Lower leg skin (tissue), 4 donors: ENCODE results near the gene APMAP. TPM values are rescaled to one million over a fixed set of nuclear protein-coding genes. Genes with fewer than 3 reads are reported as not detected.

Source experiments
- DNase-seq, 2 donors: peaks; one replicate each; pipeline ENCODE4 v3.0.0-alpha.2; 2019; ENCODE audit warnings: low spot score in 2 of 2
- H3K4me3 ChIP-seq: fragments of 200-600 bp; sonication (generic); 2 replicates; pipeline ENCODE4 v1.5.1; 2017; ENCODE audit warnings: mild to moderate bottlenecking, low read depth; ENCODE audit not compliant: poor library complexity, severe bottlenecking
- CTCF ChIP-seq, 3 donors: fragments of 450-650 bp; IDR thresholded peaks; one replicate each; pipeline ENCODE4 v1.5.1; 2016; ENCODE audit warnings: antibody characterized with exemption in 3 of 3, mild to moderate bottlenecking in 3 of 3, moderate library complexity in 2 of 3
- POLR2A ChIP-seq, 2 donors: fragments of 450-650 bp; IDR thresholded peaks; one replicate each; pipeline ENCODE4 v1.6.1; 2016 to 2017; ENCODE audit warnings: antibody characterized with exemption in 2 of 2, mild to moderate bottlenecking in 1 of 2, moderate library complexity in 1 of 2
- WGBS, 2 donors: methylation state at CpG; one replicate each; pipeline ENCODE4 v1.1.5; 2018; 5-methylcytosine and 5-hydroxymethylcytosine counted together
- intact Hi-C: fragments of 100-400 bp; cut with DNase I; formaldehyde crosslinking; loops from one replicate; pipeline ENCODE4 v1.15.0; 2023; ENCODE audit warnings: low total_unique reads
- total RNA-seq, 4 donors: library from RNA; depleted of rRNA; stranded (reverse); fragments of >200 nt; gene quantifications; one replicate each; pipeline ENCODE4 v1.1.0, GENCODE V29; 2016

Gene APMAP
- total RNA-seq, 4 donors from 2014 or later = 34.4 to 88.7 (median 52.6) TPM

- DNase-seq = peak; percentile 9 to 82
These were observed 77.9 kb downstream of the APMAP start for GRCh38 chr20:24914388-24915241.

GRCh38 chr20:24913076-24913628, 79.4 kb downstream of the APMAP start:
- no peak overlapping the region for H3K4me3 ChIP-seq
- TF ChIP-seq CTCF (IDR thresholded peaks at IDR 0.05) = no peak
- no peak for TF ChIP-seq POLR2A (IDR thresholded peaks at IDR 0.05)
- DNase-seq = peak; percentile 7 to 68
- intact Hi-C loops = loop anchor here (10.0 kb wide), 1 partner anchor 978 kb away; no protein-coding TSS in a partner anchor
- 86 to 91% methylated on average over 9 of the region's 9 CpGs for WGBS, 2 donors

More at GRCh38 chr20:24914388-24915241, 77.9 kb downstream of the APMAP start:
- 68 to 79% methylated on average over 13 to 14 of the region's 14 CpGs for WGBS, 2 donors
- no peak for TF ChIP-seq CTCF (IDR thresholded peaks at IDR 0.05)
- no peak for TF ChIP-seq POLR2A (IDR thresholded peaks at IDR 0.05)
- intact Hi-C loops = loop anchor here (10.0 kb wide), 1 partner anchor 980 kb away; no protein-coding TSS in a partner anchor
- H3K4me3 ChIP-seq = no peak overlapping the region

Other genes with a start within 250 kb of the APMAP start
- 1 to 10 TPM in 3 of 4 donors, under 1 TPM in 1; 0.42 to 5.1 (median 1.2) TPM for gene CST7, start 43.5 kb downstream of the APMAP start, total RNA-seq
- gene ACSS1, start 65.4 kb upstream of the APMAP start, total RNA-seq = 10 to 100 TPM; 33.7 to 42.3 (median 38.4) TPM
- gene VSX1, start 89.4 kb upstream of the APMAP start, total RNA-seq = not detected
- gene ENTPD6, start 203.0 kb upstream of the APMAP start, total RNA-seq = 10 to 100 TPM; 37.5 to 59.7 (median 43.0) TPM